Measurements from ENCODE around the gene DNASE1L3. TPM values are rescaled to one million over a fixed set of nuclear protein-coding genes. Genes with fewer than 3 reads are reported as not detected.
"Not testable (repeated sequence)": the region's sequence is repeated elsewhere in the genome, so short reads cannot be mapped to it uniquely, and the experiment has no call there.

The DNASE1L3 gene
- total RNA-seq, 1 donor from 2014 or later: 3.7 TPM

DNA sequence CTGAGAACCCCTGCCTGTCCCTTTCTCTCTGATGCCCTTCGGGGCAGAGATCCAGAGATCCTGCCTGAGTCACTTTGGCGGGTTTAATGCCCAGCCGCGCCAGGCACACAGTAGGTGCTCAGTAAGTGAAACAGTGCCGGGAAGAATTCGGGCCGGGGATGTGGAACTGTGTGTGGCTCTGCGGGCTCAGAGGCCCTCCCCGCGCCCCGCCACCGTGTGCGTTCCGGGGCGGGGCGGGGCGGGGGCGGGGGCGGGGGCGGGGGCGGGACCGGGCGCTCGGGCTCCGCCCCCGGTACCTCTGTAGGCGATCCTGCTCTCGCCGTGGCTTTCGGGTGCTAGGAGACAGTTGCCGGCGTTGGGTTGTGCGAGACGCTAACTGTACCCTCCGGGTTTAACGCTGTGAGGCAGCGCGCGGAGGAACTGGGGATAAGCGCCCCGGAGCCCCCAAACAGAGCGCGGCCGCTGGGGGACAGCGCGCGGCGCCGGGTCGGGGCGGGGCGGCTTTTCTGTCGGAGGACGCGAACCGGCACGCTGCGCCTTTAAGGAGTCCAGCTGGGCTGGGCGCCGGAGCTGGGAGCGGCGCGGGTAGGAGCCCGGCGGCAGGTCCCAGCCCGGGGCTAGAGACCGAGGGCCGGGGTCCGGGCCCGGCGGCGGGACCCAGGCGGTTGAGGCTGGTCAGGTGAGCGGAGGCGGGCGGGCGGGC is 26.6 kb upstream of the DNASE1L3 start, which contains the start of gene ABHD6:
TSS of gene ABHD6 (plus strand) at position 555 of the 703 bp plus-strand sequence. CDS start 18,795 bp downstream, outside the sequence.
- peak; percentile 81 for DNase-seq
- ATAC-seq (ENCODE audit: poor library complexity): peak; percentile 95
- intact Hi-C loops (cut with DNase I): loop anchor here (10.0 kb wide), 1 partner anchor 47 kb away; no protein-coding TSS in a partner anchor

DNA sequence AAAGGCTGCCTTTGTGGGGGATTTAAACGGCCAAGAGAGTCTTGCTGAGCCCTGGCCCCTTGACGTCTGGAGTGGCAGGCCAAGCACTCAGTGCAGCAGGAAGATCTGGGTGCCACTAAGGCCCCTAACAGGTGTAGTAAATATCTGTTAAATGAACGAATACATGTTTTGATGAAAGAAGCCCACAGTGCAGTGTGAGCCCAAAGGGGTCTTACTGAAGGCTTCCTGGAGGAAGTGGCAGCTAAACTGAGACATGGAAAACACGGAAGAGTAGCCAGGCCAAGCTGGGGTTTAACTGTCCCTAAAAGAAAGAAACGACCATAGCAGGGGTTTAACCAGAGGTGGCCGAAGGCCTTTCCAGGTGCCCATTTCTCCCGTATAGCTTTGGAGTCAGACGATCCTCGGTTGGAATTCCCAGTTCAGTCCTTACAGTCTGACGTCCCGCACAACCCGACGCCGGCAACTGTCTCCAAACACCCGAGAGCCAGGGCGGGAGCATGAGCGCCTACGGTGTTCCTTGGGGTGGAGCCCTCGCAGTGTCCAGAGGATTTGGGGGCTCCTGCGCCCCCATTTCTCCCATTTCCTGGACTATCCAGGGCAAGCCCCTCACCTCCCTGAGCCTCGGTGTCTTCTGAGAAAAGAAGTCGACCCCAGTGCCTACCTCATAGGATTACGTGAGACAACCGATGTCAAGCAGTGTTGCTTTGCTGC is 25.9 kb upstream of the DNASE1L3 start:
- peak; percentile 46 for DNase-seq
- intact Hi-C loops (cut with DNase I): loop anchor here (10.0 kb wide), 1 partner anchor 48 kb away; no protein-coding TSS in a partner anchor
- peak; percentile 2 for ATAC-seq (ENCODE audit: poor library complexity)

- intact Hi-C loops (cut with DNase I): loop anchor here (10.0 kb wide), 1 partner anchor 49 kb away; no protein-coding TSS in a partner anchor
- ATAC-seq (ENCODE audit: poor library complexity): no peak
These were observed 25.2 kb upstream of the DNASE1L3 start for GRCh38 chr3:58235970-58236369.

GRCh38 chr3:58234516-58234931 is 23.8 kb upstream of the DNASE1L3 start:
- intact Hi-C loops (cut with DNase I): loop anchor here (10.0 kb wide), 1 partner anchor 50 kb away; no protein-coding TSS in a partner anchor
- DNase-seq (no peak), ATAC-seq (ENCODE audit: poor library complexity) (no peak)

More at GRCh38 chr3:58235970-58236369, 25.2 kb upstream of the DNASE1L3 start:
- no peak for DNase-seq

DNA sequence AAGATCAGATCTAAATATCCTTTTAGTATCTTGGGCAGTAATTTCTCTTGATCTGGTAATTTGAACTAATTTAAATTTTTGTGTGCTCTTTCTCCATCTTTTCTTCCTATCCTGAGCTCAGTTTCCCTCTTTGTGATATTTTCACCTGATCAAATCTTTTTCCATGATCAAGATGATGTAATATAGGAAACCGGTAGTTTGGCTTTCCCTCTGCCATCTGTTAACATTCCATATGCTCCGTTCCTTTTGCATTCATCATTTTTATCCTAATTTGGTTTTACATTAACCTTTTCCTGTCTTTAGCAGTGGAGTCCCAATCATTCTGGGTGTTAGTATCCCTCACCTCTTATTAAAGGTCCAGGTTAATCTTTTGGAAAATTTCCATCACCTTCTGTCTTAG is 20.9 kb upstream of the DNASE1L3 start:
- no peak for ATAC-seq (ENCODE audit: poor library complexity)
- DNase-seq: no peak
- intact Hi-C loops (cut with DNase I): loop anchor here (10.0 kb wide), 1 partner anchor 53 kb away; no protein-coding TSS in a partner anchor

- DNase-seq (no peak), ATAC-seq (ENCODE audit: poor library complexity) (no peak)
- intact Hi-C loops (cut with DNase I): loop anchor here (10.0 kb wide), 1 partner anchor 54 kb away; no protein-coding TSS in a partner anchor
These were observed 20.2 kb upstream of the DNASE1L3 start for GRCh38 chr3:58230876-58231552.

DNA sequence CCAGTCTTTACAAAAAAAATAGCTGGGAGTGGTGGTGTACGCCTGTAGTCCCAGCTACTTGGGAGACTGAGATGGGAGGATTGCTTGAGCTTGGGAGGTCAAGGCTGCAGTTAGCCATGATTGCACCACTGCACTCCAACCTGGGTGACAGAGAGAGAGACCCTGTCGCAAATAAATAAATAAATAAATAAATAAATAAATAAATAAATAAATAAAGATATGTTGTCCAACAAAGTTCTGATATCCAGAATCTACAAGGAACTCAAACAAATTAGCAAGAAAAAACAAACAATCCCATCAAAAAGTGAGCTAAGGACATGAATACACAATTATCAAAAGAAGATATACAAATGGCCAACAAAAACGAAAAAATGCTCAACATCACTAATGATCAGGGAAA is 17.2 kb upstream of the DNASE1L3 start:
- ATAC-seq (ENCODE audit: poor library complexity); intact Hi-C loops (cut with DNase I); DNase-seq: not testable (repeated sequence)

DNA sequence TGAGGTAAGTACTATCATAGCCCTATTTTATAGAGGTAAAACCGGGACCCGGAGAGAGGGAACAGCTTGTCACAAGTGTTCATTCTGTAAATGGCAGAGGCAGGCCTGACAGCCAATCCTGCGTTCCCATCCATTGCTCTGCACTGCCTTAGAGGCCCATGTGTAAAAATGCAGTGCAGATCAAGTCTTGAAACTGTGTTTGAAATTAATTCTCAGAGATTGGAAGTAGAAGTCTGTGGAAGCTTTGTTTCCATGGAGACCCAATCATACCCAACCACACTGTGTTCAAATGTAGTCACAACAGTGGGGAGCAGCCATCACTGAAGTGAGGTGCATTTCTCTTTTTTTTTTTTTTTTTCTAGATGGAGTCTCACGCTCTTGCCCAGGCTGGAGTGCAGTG is 13.1 kb upstream of the DNASE1L3 start:
- ATAC-seq (ENCODE audit: poor library complexity) (no peak), DNase-seq (no peak)
- intact Hi-C loops (cut with DNase I): no loop called here

GRCh38 chr3:58222161-58222724 is 11.5 kb upstream of the DNASE1L3 start:
- intact Hi-C loops (cut with DNase I): no loop called here
- DNase-seq (no peak), ATAC-seq (ENCODE audit: poor library complexity) (no peak)

DNA sequence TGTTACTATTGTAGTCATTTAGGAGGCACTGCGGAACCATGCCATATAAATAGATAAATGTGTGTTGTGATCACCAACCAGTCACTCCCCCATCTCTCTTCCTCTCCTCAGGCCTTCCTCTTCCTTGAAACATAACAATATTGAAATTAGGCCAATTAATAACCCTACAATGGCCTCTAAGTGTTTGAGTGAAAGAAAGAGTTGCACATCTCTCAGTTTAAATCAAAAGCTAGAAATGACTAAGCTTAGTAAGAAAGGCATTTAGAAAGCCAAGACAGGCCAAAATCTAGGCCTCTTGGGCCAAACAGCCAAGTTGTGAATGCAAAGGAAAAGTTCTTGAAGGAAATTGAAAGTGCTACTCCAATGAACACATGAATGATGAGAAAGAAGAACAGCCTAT is 8.1 kb upstream of the DNASE1L3 start:
- intact Hi-C loops (cut with DNase I): no loop called here
- DNase-seq: no peak
- no peak for ATAC-seq (ENCODE audit: poor library complexity)

DNA sequence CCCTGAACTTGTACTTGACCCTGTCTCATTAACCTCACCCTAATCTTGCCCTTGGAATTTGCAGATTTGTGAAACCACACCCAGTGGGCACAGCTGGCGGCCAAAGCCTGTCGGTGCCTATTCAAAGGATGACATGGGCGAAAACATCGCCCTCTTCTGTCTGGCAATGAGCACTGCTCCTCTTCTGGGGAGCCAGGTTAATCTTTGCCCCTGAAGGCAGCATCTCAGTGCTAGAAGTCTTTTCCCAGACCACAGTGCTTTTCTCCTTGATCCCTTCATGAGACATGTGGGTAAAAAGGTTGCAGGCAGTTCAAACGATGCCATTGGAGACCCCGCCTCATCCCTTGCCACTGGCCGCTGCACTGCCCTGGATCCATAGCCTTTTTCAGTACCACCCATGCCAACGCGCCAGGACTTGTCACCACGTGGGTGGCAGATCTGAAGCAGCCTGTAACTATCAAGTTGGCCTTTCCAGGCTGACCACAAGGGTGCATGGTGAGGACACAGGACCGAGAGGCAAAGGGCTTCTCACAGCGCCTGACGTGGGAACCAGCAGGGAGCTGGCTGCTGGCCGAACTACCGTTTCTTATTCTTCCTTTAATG is 6.5 kb upstream of the DNASE1L3 start:
- intact Hi-C loops (cut with DNase I): no loop called here
- DNase-seq (peak; percentile 79), ATAC-seq (ENCODE audit: poor library complexity) (peak; percentile 97)

DNA sequence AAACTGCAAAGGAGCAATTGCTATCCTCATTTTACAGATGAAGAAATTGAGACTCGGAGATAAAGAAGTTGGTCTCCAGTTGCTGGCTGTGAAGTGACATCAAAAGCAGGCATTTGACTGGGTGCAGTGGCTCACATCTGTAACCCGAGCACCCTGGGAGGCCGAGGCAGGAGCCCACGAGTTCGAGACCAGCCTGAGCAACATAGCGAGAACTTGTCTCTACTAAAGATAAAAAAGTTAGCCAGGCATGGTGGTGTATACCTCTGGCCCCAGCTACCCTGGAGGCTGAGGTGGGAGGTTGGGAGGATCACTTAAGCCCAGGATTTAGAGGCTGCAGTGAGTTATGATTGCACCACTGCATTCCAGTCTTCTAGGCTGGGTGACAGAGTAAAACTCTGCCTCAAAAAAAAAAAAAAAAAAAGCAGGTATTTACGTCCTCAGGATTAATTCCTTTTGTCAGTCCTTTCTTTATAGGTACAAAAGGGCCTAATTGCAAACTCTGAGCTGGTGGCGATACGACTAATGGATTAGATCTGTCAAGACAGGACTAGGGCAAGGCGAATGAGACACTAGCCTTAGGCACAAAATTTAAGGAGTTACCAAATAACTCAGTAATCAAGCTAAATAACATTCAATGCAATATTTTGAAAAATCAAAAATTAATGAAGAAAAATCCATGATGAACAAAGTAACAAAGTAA is 5.9 kb upstream of the DNASE1L3 start:
- DNase-seq (no peak), ATAC-seq (ENCODE audit: poor library complexity) (no peak)
- intact Hi-C loops (cut with DNase I): no loop called here

GRCh38 chr3:58215317-58216025 is 4.7 kb upstream of the DNASE1L3 start:
- intact Hi-C loops (cut with DNase I): no loop called here
- DNase-seq: no peak
- ATAC-seq (ENCODE audit: poor library complexity): no peak

- ATAC-seq (ENCODE audit: poor library complexity) (no peak), DNase-seq (no peak)
- intact Hi-C loops (cut with DNase I): no loop called here
These were observed 3.9 kb upstream of the DNASE1L3 start for GRCh38 chr3:58214484-58215316.

- ATAC-seq (ENCODE audit: poor library complexity): no peak
- intact Hi-C loops (cut with DNase I): no loop called here
- no peak for DNase-seq
These were observed 839 bp downstream of the DNASE1L3 start for GRCh38 chr3:58209933-58210332.

DNA sequence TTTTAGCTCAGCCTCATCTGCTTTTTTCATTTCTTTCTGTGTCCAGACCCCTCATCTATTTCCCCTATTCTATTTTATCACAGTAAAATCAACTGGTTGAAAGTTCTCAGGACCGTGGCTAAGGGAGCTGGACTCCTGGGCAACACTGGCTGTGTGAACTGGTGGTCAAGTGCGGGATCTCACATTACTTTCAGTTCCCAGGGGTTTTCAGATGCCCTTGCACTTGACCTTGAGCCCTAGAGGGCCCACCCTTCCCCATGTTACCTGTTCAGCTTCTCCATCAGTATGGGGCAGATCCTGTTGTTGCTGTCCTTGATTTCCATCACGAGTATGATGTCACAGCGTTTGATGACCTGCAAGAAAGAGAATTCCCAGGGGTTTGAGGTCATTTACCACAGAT is 2.8 kb downstream of the DNASE1L3 start:
- ATAC-seq (ENCODE audit: poor library complexity): no peak
- no peak for DNase-seq
- intact Hi-C loops (cut with DNase I): no loop called here
